Right atrium auricular region (tissue), 2 donors: ENCODE data around the gene MAPK8IP3. TPM values are rescaled to one million over a fixed set of nuclear protein-coding genes. Genes with fewer than 3 reads are reported as not detected.

Source experiments
- DNase-seq: peaks from one replicate; pipeline ENCODE4 v3.0.0-alpha.2; 2019; ENCODE audit warnings: low spot score
- H3K27ac ChIP-seq, 2 donors: fragments of 200-600 bp; sonication (generic); 1 replicate in 1 of 2; 2 replicates in 1 of 2; pipeline ENCODE4 v1.5.1; 2016 to 2019
- H3K27me3 ChIP-seq, 2 donors: fragments of 200-600 bp; sonication (generic); one replicate each; pipeline versions ENCODE4 v1.5.1 to v1.6.0; 2017 to 2019
- H3K36me3 ChIP-seq: fragments of 200-600 bp; sonication (generic); one replicate; pipeline ENCODE4 v1.5.1; 2016
- H3K4me1 ChIP-seq, 2 donors: fragments of 200-600 bp; sonication (generic); one replicate each; pipeline versions ENCODE4 v1.5.1 to v1.6.0; 2017 to 2019
- H3K4me3 ChIP-seq, 2 donors: fragments of 200-600 bp; sonication (generic); 1 replicate in 1 of 2; 2 replicates in 1 of 2; pipeline ENCODE4 v1.5.1; 2017 to 2019; ENCODE audit warnings: mild to moderate bottlenecking in 1 of 2, moderate library complexity in 1 of 2
- H3K9me3 ChIP-seq, 2 donors: fragments of 200-600 bp; sonication (generic); one replicate each; pipeline ENCODE4 v1.5.1; 2019
- CTCF ChIP-seq, 2 donors: fragments of 200-600 bp; sonication (generic); IDR thresholded peaks; one replicate each; pipeline ENCODE4 v1.5.1; 2019; ENCODE audit warnings: antibody characterized with exemption in 2 of 2
- microRNA-seq, 2 donors: library from miRNA; unstranded; fragments of <30 nt; microRNA quantifications; one replicate each; pipeline ENCODE4, GENCODE V29; 2016 to 2017; ENCODE audit warnings: borderline number of aligned reads in 2 of 2, borderline replicate concordance in 1 of 2
- total RNA-seq, 2 donors: library from RNA; depleted of rRNA; stranded (reverse); fragments of >200 nt; gene quantifications; one replicate each; pipeline ENCODE4 v1.1.0, GENCODE V29; 2016

MAPK8IP3 gene
- total RNA-seq, 2 donors from 2014 or later: 43.1 to 43.3 TPM

GRCh38 chr16:1817276-1817589 lies 111.2 kb downstream of the MAPK8IP3 start:
- no peak for TF ChIP-seq CTCF (IDR thresholded peaks at IDR 0.05)
- Histone ChIP-seq H3K36me3 (peaks cover 68% of the 10 kb centered on the region), H3K4me1 (peaks cover 0 to 9% of the 10 kb centered on the region in 2 donors), H3K9me3 (no peaks in the 10 kb centered on the region), H3K4me3 (no peak overlapping the region), H3K27me3 (no peaks in the 10 kb centered on the region), H3K27ac (no peak overlapping the region)
- no peak for DNase-seq

- Histone ChIP-seq H3K36me3 (peaks cover 73% of the 10 kb centered on the region), H3K27me3 (no peaks in the 10 kb centered on the region), H3K4me3 (no peak overlapping the region), H3K27ac (no peak overlapping the region), H3K4me1 (peaks cover 0 to 5% of the 10 kb centered on the region in 2 donors), H3K9me3 (no peaks in the 10 kb centered on the region)
- DNase-seq: no peak
- no peak for TF ChIP-seq CTCF (IDR thresholded peaks at IDR 0.05)
Measured at GRCh38 chr16:1817716-1818115, 111.7 kb downstream of the MAPK8IP3 start.

GRCh38 chr16:1818204-1818872 lies 112.3 kb downstream of the MAPK8IP3 start:
- Histone ChIP-seq H3K36me3 (peaks cover 73% of the 10 kb centered on the region), H3K4me1 (no peaks in the 10 kb centered on the region), H3K4me3 (no peak overlapping the region), H3K27ac (no peak overlapping the region), H3K9me3 (no peaks in the 10 kb centered on the region), H3K27me3 (no peaks in the 10 kb centered on the region)
- no peak for TF ChIP-seq CTCF (IDR thresholded peaks at IDR 0.05)
- DNase-seq: no peak

- no peak for DNase-seq
- H3K27ac ChIP-seq: no peak overlapping the region
Measured at GRCh38 chr16:1818873-1819525, 113.0 kb downstream of the MAPK8IP3 start.

GRCh38 chr16:1819611-1820010 lies 113.6 kb downstream of the MAPK8IP3 start:
- no peak overlapping the region for H3K27ac ChIP-seq
- no peak overlapping the region for H3K4me3 ChIP-seq
- TF ChIP-seq CTCF (IDR thresholded peaks at IDR 0.05): no peak
- no peaks in the 10 kb centered on the region for H3K27me3 ChIP-seq
- H3K9me3 ChIP-seq: no peaks in the 10 kb centered on the region
- H3K36me3 ChIP-seq: peaks cover 66% of the 10 kb centered on the region
- peaks cover 0 to 9% of the 10 kb centered on the region in 2 donors for H3K4me1 ChIP-seq
- no peak for DNase-seq

More at GRCh38 chr16:1818873-1819525, 113.0 kb downstream of the MAPK8IP3 start:
- H3K4me1 ChIP-seq: peaks cover 0 to 3% of the 10 kb centered on the region in 2 donors
- H3K27me3 ChIP-seq: no peaks in the 10 kb centered on the region
- H3K9me3 ChIP-seq: no peaks in the 10 kb centered on the region
- H3K4me3 ChIP-seq: no peak overlapping the region
- no peak for TF ChIP-seq CTCF (IDR thresholded peaks at IDR 0.05)
- peaks cover 66% of the 10 kb centered on the region for H3K36me3 ChIP-seq

Small RNA genes within 50 kb of the gene (microRNA-seq; reads per million reads assigned to microRNA genes)
- 2.1 reads per million in 2 donors for gene MIR3177

Other genes starting within 250 kb of the MAPK8IP3 start
- gene CLCN7, start 231.2 kb upstream of the MAPK8IP3 start, total RNA-seq: 10 to 100 TPM; 19.4 to 31.7 TPM
- gene PTX4, start 217.3 kb upstream of the MAPK8IP3 start, total RNA-seq: under 1 TPM in 1 of 2 donors, not detected in 1; 0.24 TPM
- 10 to 100 TPM; 11.3 to 11.5 TPM for gene TELO2, start 212.8 kb upstream of the MAPK8IP3 start, total RNA-seq
- 10 to 100 TPM; 35.1 to 42.2 TPM for gene TMEM204, start 172.5 kb upstream of the MAPK8IP3 start, total RNA-seq
- 10 to 100 TPM in 1 of 2 donors, 1 to 10 TPM in 1; 6.4 to 13.0 TPM for gene IFT140, start 94.1 kb upstream of the MAPK8IP3 start, total RNA-seq
- 1 to 10 TPM; 7.7 to 9.7 TPM for gene CRAMP1, start 93.8 kb upstream of the MAPK8IP3 start, total RNA-seq
- gene JPT2, start 27.9 kb upstream of the MAPK8IP3 start, total RNA-seq: 10 to 100 TPM; 11.7 to 16.1 TPM
- gene NME3, start 65.3 kb downstream of the MAPK8IP3 start, total RNA-seq: 10 to 100 TPM; 51.3 to 56.2 TPM
- 1 to 10 TPM; 3.5 to 5.0 TPM for gene EME2, start 66.6 kb downstream of the MAPK8IP3 start, total RNA-seq
- gene MRPS34, start 66.9 kb downstream of the MAPK8IP3 start, total RNA-seq: 10 to 100 TPM; 58.8 to 77.9 TPM
- 10 to 100 TPM; 41.9 to 49.0 TPM for gene SPSB3, start 76.4 kb downstream of the MAPK8IP3 start, total RNA-seq
- gene NUBP2, start 76.8 kb downstream of the MAPK8IP3 start, total RNA-seq: 10 to 100 TPM; 70.3 to 77.9 TPM
- gene IGFALS, start 87.5 kb downstream of the MAPK8IP3 start, total RNA-seq: not detected
- gene HAGH, start 120.6 kb downstream of the MAPK8IP3 start, total RNA-seq: 100 to 1,000 TPM; 208 to 227 TPM
- 10 to 100 TPM; 35.8 to 59.3 TPM for gene FAHD1, start 121.0 kb downstream of the MAPK8IP3 start, total RNA-seq
- gene MEIOB, start 166.0 kb downstream of the MAPK8IP3 start, total RNA-seq: not detected
- gene HS3ST6, start 212.2 kb downstream of the MAPK8IP3 start, total RNA-seq: not detected
- 10 to 100 TPM; 13.7 to 21.9 TPM for gene MSRB1, start 237.0 kb downstream of the MAPK8IP3 start, total RNA-seq
- 10 to 100 TPM; 12.3 to 74.0 TPM for gene RPL3L, start 248.5 kb downstream of the MAPK8IP3 start, total RNA-seq